IMR-90 (cell line): ENCODE measurements around the gene THNSL1. TPM values are rescaled to one million over a fixed set of nuclear protein-coding genes. Genes with fewer than 3 reads are reported as not detected.

ENCODE experiments used
- ATAC-seq: fragments of 200-7000 bp; cut with Tn5 transposase; 2 replicates; pipeline ENCODE4 v1.9.1; 2020; ENCODE audit warnings: low read depth, mild to moderate bottlenecking, moderate library complexity
- BruUV-seq: library from RNA; stranded (reverse); fragments of 400-500 nt; replicated peaks from 2 replicates; lab custom pipeline; 2021; lab: Mats Ljungman, UMichigan
- CTCF ChIA-PET: fragments of 300-600 bp; formaldehyde crosslinking; extraction: SDS; loops from one replicate; lab custom pipeline; 2021; ENCODE audit warnings: antibody characterized with exemption; lab: Yijun Ruan, JAX
- POLR2A ChIA-PET: fragments of 300-600 bp; sonication (Branson Sonifier 250); formaldehyde crosslinking; loops from one replicate; lab custom pipeline; 2022; ENCODE audit warnings: antibody characterized with exemption; ENCODE audit not compliant: unreplicated experiment; lab: Charles Lee
- DNase-seq: peaks from one replicate; pipeline ENCODE4 v3.0.0; 2013
- H2AFZ ChIP-seq: replicated peaks from 2 replicates; pipeline ENCODE3; 2013; ENCODE audit warnings: low read length, mild to moderate bottlenecking; ENCODE audit not compliant: poor library complexity
- H2AK5ac ChIP-seq: 2 replicates; pipeline ENCODE4 v1.6.1; 2013; ENCODE audit warnings: low read depth, low read length, inconsistent platforms
- H2AK9ac ChIP-seq: replicated peaks from 2 replicates; pipeline ENCODE3; 2013; ENCODE audit warnings: mild to moderate bottlenecking, low read depth, low read length, moderate library complexity; ENCODE audit not compliant: poor library complexity
- H2BK120ac ChIP-seq: 2 replicates; pipeline ENCODE4 v1.6.1; 2013; ENCODE audit warnings: low read depth, low read length, inconsistent platforms
- H2BK15ac ChIP-seq: 3 replicates; pipeline ENCODE4 v1.6.1; 2013; ENCODE audit warnings: low read depth, low read length, inconsistent platforms
- H2BK20ac ChIP-seq: 2 replicates; pipeline ENCODE4 v1.6.1; 2013; ENCODE audit warnings: low read depth, mild to moderate bottlenecking, inconsistent platforms, low read length, moderate library complexity
- H2BK5ac ChIP-seq: 2 replicates; pipeline ENCODE4 v1.6.1; 2013; ENCODE audit warnings: mild to moderate bottlenecking, low read depth, low read length, inconsistent platforms; ENCODE audit not compliant: poor library complexity, severe bottlenecking
- H3K14ac ChIP-seq: replicated peaks from 2 replicates; pipeline ENCODE4 v1.6.1; 2013; ENCODE audit warnings: low read depth, low read length, inconsistent platforms
- H3K18ac ChIP-seq: 2 replicates; pipeline ENCODE4 v1.6.1; 2013; ENCODE audit warnings: low read depth, low read length, control low read depth
- H3K23ac ChIP-seq: 2 replicates; pipeline ENCODE4 v1.6.1; 2013; ENCODE audit warnings: low read depth, low read length, inconsistent platforms
- H3K27ac ChIP-seq: 2 replicates; pipeline ENCODE4 v1.5.1; 2013; ENCODE audit warnings: mild to moderate bottlenecking, control low read depth, low read length; ENCODE audit not compliant: insufficient read depth
- H3K27me3 ChIP-seq: 2 replicates; pipeline ENCODE4 v1.6.1; 2013; ENCODE audit warnings: low read length; ENCODE audit not compliant: control insufficient read depth, insufficient read depth
- H3K36me3 ChIP-seq: 2 replicates; pipeline ENCODE4 v1.6.1; 2013; ENCODE audit warnings: low read length, mixed read lengths; ENCODE audit not compliant: control insufficient read depth, insufficient read depth
- H3K4ac ChIP-seq: 2 replicates; pipeline ENCODE4 v1.6.1; 2013; ENCODE audit warnings: low read depth, low read length, inconsistent platforms
- H3K4me1 ChIP-seq: 2 replicates; pipeline ENCODE4 v1.6.1; 2013; ENCODE audit warnings: low read length, mixed read lengths; ENCODE audit not compliant: control insufficient read depth, insufficient read depth
- H3K4me2 ChIP-seq: 2 replicates; pipeline ENCODE4 v1.6.1; 2013; ENCODE audit warnings: low read depth, mild to moderate bottlenecking, control low read depth, low read length, moderate library complexity
- H3K4me3 ChIP-seq: 2 replicates; pipeline ENCODE4 v1.5.1; 2013; ENCODE audit warnings: low read depth, mild to moderate bottlenecking, control low read depth, low read length, moderate library complexity; ENCODE audit not compliant: insufficient read depth
- H3K56ac ChIP-seq: 2 replicates; pipeline ENCODE4 v1.6.1; 2013; ENCODE audit warnings: low read length, inconsistent platforms; ENCODE audit not compliant: insufficient read depth; ENCODE audit errors: extremely low read depth
- H3K79me1 ChIP-seq, 2 experiments: 2 replicates each; pipeline ENCODE4 v1.6.1; 2013; ENCODE audit warnings: low read length in 2 of 2, inconsistent platforms in 1 of 2, low read depth in 1 of 2
- H3K9ac ChIP-seq: 2 replicates; pipeline ENCODE4 v1.6.1; 2013; ENCODE audit warnings: low read depth, low read length, control low read depth
- H3K9me1 ChIP-seq: 2 replicates; pipeline ENCODE4 v1.6.1; 2013; ENCODE audit warnings: low read length, inconsistent platforms; ENCODE audit not compliant: insufficient read depth
- H3K9me3 ChIP-seq: 2 replicates; pipeline ENCODE4 v1.6.1; 2013; ENCODE audit warnings: low read length; ENCODE audit not compliant: control insufficient read depth, insufficient read depth
- H4K20me1 ChIP-seq: 2 replicates; pipeline ENCODE4 v1.6.1; 2013; ENCODE audit warnings: low read length, inconsistent platforms; ENCODE audit not compliant: insufficient read depth
- H4K5ac ChIP-seq: 2 replicates; pipeline ENCODE4 v1.6.1; 2013; ENCODE audit warnings: mild to moderate bottlenecking, low read depth, low read length, control low read depth
- H4K8ac ChIP-seq, 2 experiments: 2 replicates each; pipeline ENCODE4 v1.6.1; 2013; ENCODE audit warnings: low read depth in 2 of 2, low read length in 2 of 2, control low read depth in 1 of 2, inconsistent platforms in 1 of 2
- H4K91ac ChIP-seq: 2 replicates; pipeline ENCODE4 v1.6.1; 2013; ENCODE audit warnings: low read depth, low read length, inconsistent platforms; ENCODE audit not compliant: insufficient read depth
- BHLHE40 ChIP-seq: fragments of 150-350 bp; IDR thresholded peaks from 2 replicates; pipeline ENCODE4 v1.6.1; 2016; ENCODE audit warnings: mild to moderate bottlenecking, low read depth, low read length
- CEBPB ChIP-seq: IDR thresholded peaks from 2 replicates; pipeline ENCODE4 v1.6.1; 2012; ENCODE audit warnings: low read depth, low read length, improper control_type of control experiment
- CHD1 ChIP-seq: IDR thresholded peaks from 2 replicates; pipeline ENCODE4 v1.6.1; 2012; ENCODE audit warnings: low read depth, low read length, improper control_type of control experiment
- CTCF ChIP-seq: conservative IDR thresholded peaks from 2 replicates; pipeline ENCODE4 v1.5.1; 2012; ENCODE audit warnings: mild to moderate bottlenecking, low read depth, low read length, improper control_type of control experiment
- ELK1 ChIP-seq: fragments of 150-350 bp; IDR thresholded peaks from 2 replicates; pipeline ENCODE4 v1.6.1; 2016; ENCODE audit warnings: low read depth, mild to moderate bottlenecking, low read length, moderate library complexity, borderline replicate concordance
- FOS ChIP-seq: fragments of 150-350 bp; IDR thresholded peaks from 2 replicates; pipeline ENCODE4 v1.6.1; 2016; ENCODE audit warnings: low read depth, low read length
- MAFK ChIP-seq: IDR thresholded peaks from 2 replicates; pipeline ENCODE4 v1.6.1; 2012; ENCODE audit warnings: low read depth, low read length, improper control_type of control experiment
- MAZ ChIP-seq: IDR thresholded peaks from 2 replicates; pipeline ENCODE4 v1.6.1; 2012; ENCODE audit warnings: low read depth, mild to moderate bottlenecking, low read length, improper control_type of control experiment, moderate library complexity, borderline replicate concordance
- MXI1 ChIP-seq: IDR thresholded peaks from 2 replicates; pipeline ENCODE4 v1.6.1; 2012; ENCODE audit warnings: low read depth, mild to moderate bottlenecking, low read length, moderate library complexity, borderline replicate concordance
- NFE2L2 ChIP-seq: fragments of 150-350 bp; IDR thresholded peaks from 2 replicates; pipeline ENCODE4 v1.6.1; 2016; ENCODE audit warnings: low read depth, mild to moderate bottlenecking, low read length
- POLR2A ChIP-seq: IDR thresholded peaks from 2 replicates; pipeline ENCODE4 v1.6.1; 2012; ENCODE audit warnings: mild to moderate bottlenecking, low read depth, low read length
- RAD21 ChIP-seq: IDR thresholded peaks from 2 replicates; pipeline ENCODE4 v1.6.1; 2012; ENCODE audit warnings: low read length, improper control_type of control experiment
- RCOR1 ChIP-seq: IDR thresholded peaks from 2 replicates; pipeline ENCODE4 v1.6.1; 2012; ENCODE audit warnings: mild to moderate bottlenecking, low read length, improper control_type of control experiment; ENCODE audit not compliant: insufficient replicate concordance
- RFX5 ChIP-seq: IDR thresholded peaks from 2 replicates; pipeline ENCODE4 v1.8.0; 2012; ENCODE audit warnings: low read depth, mild to moderate bottlenecking, low read length, moderate library complexity
- SMC3 ChIP-seq: fragments of 150-350 bp; IDR thresholded peaks from 2 replicates; pipeline ENCODE4 v1.6.1; 2016; ENCODE audit warnings: low read depth, mild to moderate bottlenecking, antibody characterized with exemption, low read length, moderate library complexity
- USF2 ChIP-seq: fragments of 150-350 bp; IDR thresholded peaks from 2 replicates; pipeline ENCODE4 v1.6.1; 2017; ENCODE audit warnings: mild to moderate bottlenecking, antibody characterized with exemption, low read length, low read depth
- WGBS, 2 experiments: methylation state at CpG; one replicate each; pipeline versions ENCODE4 v1.1.5 to v1.1.7; 2013; ENCODE audit warnings: missing lambda C conversion rate in 2 of 2; ENCODE audit not compliant: insufficient read length in 1 of 2; ENCODE audit errors: extremely low coverage in 2 of 2; 5-methylcytosine and 5-hydroxymethylcytosine counted together
- dilution Hi-C: fragments of 300-500 bp; cut with HindIII; formaldehyde crosslinking; loops from one replicate; pipeline ENCODE4 v1.14.3; 2018; ENCODE audit warnings: low sequenced_read_pairs; ENCODE audit not compliant: unreplicated experiment
- in situ Hi-C: fragments of 300-500 bp; cut with MboI; formaldehyde crosslinking; loops from 3 replicates; pipeline ENCODE4 v1.14.3; 2019; ENCODE audit warnings: low sequenced_read_pairs, inconsistent platforms, mixed read lengths
- intact Hi-C: fragments of 100-400 bp; cut with micrococcal nuclease; formaldehyde crosslinking; loops from 2 replicates; pipeline ENCODE4 v1.10.0; 2022
- polyA plus RNA-seq, 3 experiments: library from polyadenylated mRNA; depleted of rRNA; stranded (reverse); fragments of >200 nt; gene quantifications; 2 replicates each; pipeline ENCODE4 v1.2.3, GENCODE V29; 2012; ENCODE audit warnings: low replicate concordance in 1 of 3
- total RNA-seq: library from RNA; depleted of rRNA; stranded (reverse); fragments of >200 nt; gene quantifications from 2 replicates; pipeline ENCODE4 v1.2.3, GENCODE V29; 2012

The THNSL1 gene
- total and polyA plus RNA-seq, 2 of the 4 experiments (the other 2 are of a cell fraction): 1.3 to 2.0 TPM

- no peaks in the 10 kb centered on the region for H3K36me3 ChIP-seq
- H3K27ac ChIP-seq: no peak overlapping the region
- H2BK15ac ChIP-seq: no peak overlapping the region
- H3K9me1 ChIP-seq: no peaks in the 10 kb centered on the region
- in situ Hi-C loops (no loop called here), dilution Hi-C loops (no loop called here), intact Hi-C loops (no loop called here)
- H3K4me3 ChIP-seq: no peak overlapping the region
- H3K14ac ChIP-seq: no peak overlapping the region
- no peak overlapping the region for H3K18ac ChIP-seq
- DNase-seq: no peak
- no peak overlapping the region for H3K4ac ChIP-seq
- H2BK20ac ChIP-seq: no peak overlapping the region
- H2AK9ac ChIP-seq: no peak overlapping the region
- ChIA-PET POLR2A (no interaction called here), CTCF (no interaction called here)
- no peak for ATAC-seq
- no peak for TF ChIP-seq ELK1
- no peak for TF ChIP-seq SMC3
- TF ChIP-seq RAD21: no peak
- no peak for TF ChIP-seq CEBPB
- TF ChIP-seq FOS: no peak
- no peak for TF ChIP-seq CHD1
- TF ChIP-seq RFX5: no peak
- no peak for TF ChIP-seq CTCF
- TF ChIP-seq MAZ: no peak
- no peak for TF ChIP-seq NFE2L2
- no peak for TF ChIP-seq USF2
- no peak for TF ChIP-seq POLR2A
- no peak for TF ChIP-seq MAFK
- TF ChIP-seq RCOR1: no peak
- TF ChIP-seq BHLHE40: no peak
- no peak for TF ChIP-seq MXI1
- H3K79me1 ChIP-seq: no peaks in the 10 kb centered on the region
- H4K20me1 ChIP-seq: no peaks in the 10 kb centered on the region
- BruUV-seq: no TSS peak
- H3K4me1 ChIP-seq: no peaks in the 10 kb centered on the region
- no peak overlapping the region for H4K5ac ChIP-seq
- no peak overlapping the region for H3K4me2 ChIP-seq
- no peak overlapping the region for H2AK5ac ChIP-seq
- H4K8ac ChIP-seq: no peak overlapping the region
- H3K56ac ChIP-seq: no peak overlapping the region
- H2AFZ ChIP-seq: no peak overlapping the region
- no peak overlapping the region for H2BK5ac ChIP-seq
- H2BK120ac ChIP-seq: no peak overlapping the region
- H4K91ac ChIP-seq: no peak overlapping the region
- no peaks in the 10 kb centered on the region for H3K27me3 ChIP-seq
- no peaks in the 10 kb centered on the region for H3K9me3 ChIP-seq
- H3K23ac ChIP-seq: no peak overlapping the region
- WGBS, 2 experiments: no CpG with 5 or more reads among the region's 2 CpGs
- H3K9ac ChIP-seq: no peak overlapping the region
Observed at GRCh38 chr10:25029519-25029918, 13.1 kb downstream of the THNSL1 start.
